NB4 (cell line): ENCODE measurements around the gene RFX4.

ENCODE experiments used
- MAX ChIP-seq: IDR thresholded peaks from 2 replicates; pipeline ENCODE4 v1.6.1; 2011; ENCODE audit warnings: low read depth, low read length
- TF ChIP-seq, protein P1 (sequence below): IDR thresholded peaks from one replicate; pipeline ENCODE4 v1.5.1; 2012; ENCODE audit warnings: low read depth, low read length

DNA sequence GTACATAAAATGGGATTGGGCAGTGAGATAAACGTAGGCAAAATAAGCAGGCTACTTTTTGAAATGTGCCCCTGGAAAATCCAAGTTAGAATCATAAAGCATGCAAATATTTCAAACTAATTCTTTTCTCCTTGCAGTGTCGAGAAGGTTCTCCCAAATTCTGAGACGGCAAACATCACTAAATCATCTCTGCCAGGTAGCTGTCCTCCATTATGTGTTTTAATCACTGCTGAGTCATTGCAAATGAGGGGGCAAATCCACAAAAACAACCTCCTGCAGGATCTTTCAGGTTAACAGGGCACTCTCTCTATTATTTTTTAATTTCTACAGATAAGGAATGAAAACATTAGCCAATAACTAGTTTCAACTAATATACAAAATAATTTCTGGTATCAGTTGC, 128.5 kb downstream of the RFX4 start:
- TF ChIP-seq, protein P1, sequence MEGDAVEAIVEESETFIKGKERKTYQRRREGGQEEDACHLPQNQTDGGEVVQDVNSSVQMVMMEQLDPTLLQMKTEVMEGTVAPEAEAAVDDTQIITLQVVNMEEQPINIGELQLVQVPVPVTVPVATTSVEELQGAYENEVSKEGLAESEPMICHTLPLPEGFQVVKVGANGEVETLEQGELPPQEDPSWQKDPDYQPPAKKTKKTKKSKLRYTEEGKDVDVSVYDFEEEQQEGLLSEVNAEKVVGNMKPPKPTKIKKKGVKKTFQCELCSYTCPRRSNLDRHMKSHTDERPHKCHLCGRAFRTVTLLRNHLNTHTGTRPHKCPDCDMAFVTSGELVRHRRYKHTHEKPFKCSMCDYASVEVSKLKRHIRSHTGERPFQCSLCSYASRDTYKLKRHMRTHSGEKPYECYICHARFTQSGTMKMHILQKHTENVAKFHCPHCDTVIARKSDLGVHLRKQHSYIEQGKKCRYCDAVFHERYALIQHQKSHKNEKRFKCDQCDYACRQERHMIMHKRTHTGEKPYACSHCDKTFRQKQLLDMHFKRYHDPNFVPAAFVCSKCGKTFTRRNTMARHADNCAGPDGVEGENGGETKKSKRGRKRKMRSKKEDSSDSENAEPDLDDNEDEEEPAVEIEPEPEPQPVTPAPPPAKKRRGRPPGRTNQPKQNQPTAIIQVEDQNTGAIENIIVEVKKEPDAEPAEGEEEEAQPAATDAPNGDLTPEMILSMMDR: no peak
- no peak for TF ChIP-seq MAX
